Neural cell (in vitro differentiated cells): ENCODE results near the gene GRM5. TPM values are rescaled to one million over a fixed set of nuclear protein-coding genes. Genes with fewer than 3 reads are reported as not detected.

Source experiments
- H2AFZ ChIP-seq: fragments of 200-600, 300-800 bp; sonication (generic), shearing (Covaris generic); 2 replicates; pipeline ENCODE4 v1.6.0; 2014; ENCODE audit warnings: low read depth, mild to moderate bottlenecking, antibody characterized with exemption, low read length, moderate library complexity
- H3F3A ChIP-seq: fragments of 200-600 bp; shearing (Covaris generic); 2 replicates; pipeline ENCODE4 v1.6.1; 2016; ENCODE audit warnings: mild to moderate bottlenecking, moderate library complexity, mixed read lengths, antibody characterized with exemption, low read length; ENCODE audit not compliant: insufficient read depth, poor library complexity, severe bottlenecking
- H3K27ac ChIP-seq: fragments of 200-600, 300-800 bp; sonication (generic), shearing (Covaris generic); 2 replicates; pipeline ENCODE4 v1.5.1; 2014; ENCODE audit warnings: mild to moderate bottlenecking, low read length, moderate library complexity
- H3K27me3 ChIP-seq: fragments of 300-800, 200-600 bp; sonication (generic), shearing (Covaris generic); 2 replicates; pipeline ENCODE4 v1.6.0; 2014; ENCODE audit warnings: mild to moderate bottlenecking, low read depth, low read length, moderate library complexity; ENCODE audit not compliant: insufficient read depth
- H3K36me3 ChIP-seq: fragments of 300-800, 200-600 bp; sonication (generic), shearing (Covaris generic); 2 replicates; pipeline ENCODE4 v1.5.1; 2014; ENCODE audit warnings: mild to moderate bottlenecking, antibody characterized with exemption, low read length, moderate library complexity; ENCODE audit not compliant: insufficient read depth
- H3K4me2 ChIP-seq: fragments of 300-800, 200-600 bp; sonication (generic), shearing (Covaris generic); 2 replicates; pipeline ENCODE4 v1.6.0; 2014; ENCODE audit warnings: mild to moderate bottlenecking, low read length
- H3K4me3 ChIP-seq: fragments of 300-800, 200-600 bp; sonication (generic), shearing (Covaris generic); 2 replicates; pipeline ENCODE4 v1.5.1; 2014; ENCODE audit warnings: mild to moderate bottlenecking, low read length, moderate library complexity
- H3K79me2 ChIP-seq: fragments of 200-600 bp; shearing (Covaris generic); replicated peaks from 2 replicates; pipeline ENCODE4 v1.6.0; 2014; ENCODE audit warnings: mild to moderate bottlenecking, low read length, moderate library complexity; ENCODE audit not compliant: insufficient read depth
- H3K9ac ChIP-seq: fragments of 300-800, 200-600 bp; sonication (generic), shearing (Covaris generic); 2 replicates; pipeline ENCODE4 v1.6.1; 2016; ENCODE audit warnings: mild to moderate bottlenecking, low read length, mixed read lengths
- H3K9me2 ChIP-seq: fragments of 200-600 bp; shearing (Covaris generic); 2 replicates; pipeline ENCODE4 v1.6.1; 2016; ENCODE audit warnings: mild to moderate bottlenecking, low read length, mixed read lengths; ENCODE audit not compliant: insufficient read depth
- H3K9me3 ChIP-seq: fragments of 200-600, 300-800 bp; sonication (generic), shearing (Covaris generic); 2 replicates; pipeline ENCODE4 v1.6.1; 2016; ENCODE audit warnings: mild to moderate bottlenecking, mixed run types, low read length, moderate library complexity, mixed read lengths
- H4K20me1 ChIP-seq: fragments of 200-600 bp; shearing (Covaris generic); 2 replicates; pipeline ENCODE4 v1.6.1; 2016; ENCODE audit warnings: mild to moderate bottlenecking, mixed run types; ENCODE audit not compliant: insufficient read depth
- EP300 ChIP-seq: fragments of 450-650 bp; conservative IDR thresholded peaks from 2 replicates; pipeline ENCODE4 v1.6.1; 2014; ENCODE audit warnings: antibody characterized with exemption, mild to moderate bottlenecking, moderate library complexity; ENCODE audit not compliant: poor library complexity, severe bottlenecking
- EZH2 ChIP-seq: fragments of 200-600, 300-800 bp; shearing (Covaris generic), sonication (generic); IDR thresholded peaks from 2 replicates; pipeline ENCODE4 v1.6.1; 2014; ENCODE audit warnings: antibody characterized with exemption, low read length, borderline replicate concordance, mild to moderate bottlenecking; ENCODE audit not compliant: insufficient read depth, poor library complexity, severe bottlenecking
- MXI1 ChIP-seq: fragments of 450-650 bp; conservative IDR thresholded peaks from 2 replicates; pipeline ENCODE4 v1.6.1; 2014; ENCODE audit warnings: antibody characterized with exemption, mild to moderate bottlenecking; ENCODE audit not compliant: poor library complexity, severe bottlenecking
- POLR2AphosphoS5 ChIP-seq: IDR thresholded peaks from 2 replicates; pipeline ENCODE4 v1.6.1; 2012
- RAD21 ChIP-seq: fragments of 450-650 bp; conservative IDR thresholded peaks from 2 replicates; pipeline ENCODE4 v1.6.1; 2014; ENCODE audit warnings: antibody characterized with exemption, mild to moderate bottlenecking, moderate library complexity
- SMC3 ChIP-seq: fragments of 450-650 bp; conservative IDR thresholded peaks from 2 replicates; pipeline ENCODE4 v1.6.1; 2014; ENCODE audit warnings: antibody characterized with exemption, mild to moderate bottlenecking, moderate library complexity; ENCODE audit not compliant: poor library complexity
- TAF1 ChIP-seq: IDR thresholded peaks from 2 replicates; pipeline ENCODE4 v1.6.1; 2012; ENCODE audit warnings: low read depth
- polyA plus RNA-seq: library from polyadenylated mRNA; depleted of rRNA; stranded (reverse); fragments of >200 nt; gene quantifications from 2 replicates; pipeline ENCODE4 v1.2.3, GENCODE V29; 2014
- TF ChIP-seq, protein P1 (sequence below): IDR thresholded peaks from 2 replicates; pipeline ENCODE4 v1.6.1; 2012; ENCODE audit warnings: borderline replicate concordance
- TF ChIP-seq, protein P2 (sequence below): fragments of 450-650 bp; IDR thresholded peaks from 2 replicates; pipeline ENCODE4 v1.5.1; 2014; ENCODE audit warnings: antibody characterized with exemption, mild to moderate bottlenecking, moderate library complexity; ENCODE audit not compliant: poor library complexity, severe bottlenecking

Gene GRM5
- polyA plus RNA-seq, 1 donor from 2014 or later, result 11.8 TPM

- Histone ChIP-seq H2AFZ (no peak overlapping the region), H3K27me3 (no peaks in the 10 kb centered on the region), H3K79me2 (no peaks in the 10 kb centered on the region), H3K9me3 (no peaks in the 10 kb centered on the region), H3K4me2 (no peak overlapping the region), H3F3A (no peaks in the 10 kb centered on the region), H3K36me3 (no peaks in the 10 kb centered on the region), H3K9me2 (no peaks in the 10 kb centered on the region), H4K20me1 (no peaks in the 10 kb centered on the region), H3K4me3 (no peak overlapping the region), H3K9ac (no peak overlapping the region), H3K27ac (no peak overlapping the region)
- TF ChIP-seq RAD21 (no peak), POLR2AphosphoS5 (no peak), MXI1 (no peak), EP300 (no peak), TAF1 (no peak)
- TF ChIP-seq, protein P1, sequence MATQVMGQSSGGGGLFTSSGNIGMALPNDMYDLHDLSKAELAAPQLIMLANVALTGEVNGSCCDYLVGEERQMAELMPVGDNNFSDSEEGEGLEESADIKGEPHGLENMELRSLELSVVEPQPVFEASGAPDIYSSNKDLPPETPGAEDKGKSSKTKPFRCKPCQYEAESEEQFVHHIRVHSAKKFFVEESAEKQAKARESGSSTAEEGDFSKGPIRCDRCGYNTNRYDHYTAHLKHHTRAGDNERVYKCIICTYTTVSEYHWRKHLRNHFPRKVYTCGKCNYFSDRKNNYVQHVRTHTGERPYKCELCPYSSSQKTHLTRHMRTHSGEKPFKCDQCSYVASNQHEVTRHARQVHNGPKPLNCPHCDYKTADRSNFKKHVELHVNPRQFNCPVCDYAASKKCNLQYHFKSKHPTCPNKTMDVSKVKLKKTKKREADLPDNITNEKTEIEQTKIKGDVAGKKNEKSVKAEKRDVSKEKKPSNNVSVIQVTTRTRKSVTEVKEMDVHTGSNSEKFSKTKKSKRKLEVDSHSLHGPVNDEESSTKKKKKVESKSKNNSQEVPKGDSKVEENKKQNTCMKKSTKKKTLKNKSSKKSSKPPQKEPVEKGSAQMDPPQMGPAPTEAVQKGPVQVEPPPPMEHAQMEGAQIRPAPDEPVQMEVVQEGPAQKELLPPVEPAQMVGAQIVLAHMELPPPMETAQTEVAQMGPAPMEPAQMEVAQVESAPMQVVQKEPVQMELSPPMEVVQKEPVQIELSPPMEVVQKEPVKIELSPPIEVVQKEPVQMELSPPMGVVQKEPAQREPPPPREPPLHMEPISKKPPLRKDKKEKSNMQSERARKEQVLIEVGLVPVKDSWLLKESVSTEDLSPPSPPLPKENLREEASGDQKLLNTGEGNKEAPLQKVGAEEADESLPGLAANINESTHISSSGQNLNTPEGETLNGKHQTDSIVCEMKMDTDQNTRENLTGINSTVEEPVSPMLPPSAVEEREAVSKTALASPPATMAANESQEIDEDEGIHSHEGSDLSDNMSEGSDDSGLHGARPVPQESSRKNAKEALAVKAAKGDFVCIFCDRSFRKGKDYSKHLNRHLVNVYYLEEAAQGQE, result no peak
- TF ChIP-seq, protein P2, sequence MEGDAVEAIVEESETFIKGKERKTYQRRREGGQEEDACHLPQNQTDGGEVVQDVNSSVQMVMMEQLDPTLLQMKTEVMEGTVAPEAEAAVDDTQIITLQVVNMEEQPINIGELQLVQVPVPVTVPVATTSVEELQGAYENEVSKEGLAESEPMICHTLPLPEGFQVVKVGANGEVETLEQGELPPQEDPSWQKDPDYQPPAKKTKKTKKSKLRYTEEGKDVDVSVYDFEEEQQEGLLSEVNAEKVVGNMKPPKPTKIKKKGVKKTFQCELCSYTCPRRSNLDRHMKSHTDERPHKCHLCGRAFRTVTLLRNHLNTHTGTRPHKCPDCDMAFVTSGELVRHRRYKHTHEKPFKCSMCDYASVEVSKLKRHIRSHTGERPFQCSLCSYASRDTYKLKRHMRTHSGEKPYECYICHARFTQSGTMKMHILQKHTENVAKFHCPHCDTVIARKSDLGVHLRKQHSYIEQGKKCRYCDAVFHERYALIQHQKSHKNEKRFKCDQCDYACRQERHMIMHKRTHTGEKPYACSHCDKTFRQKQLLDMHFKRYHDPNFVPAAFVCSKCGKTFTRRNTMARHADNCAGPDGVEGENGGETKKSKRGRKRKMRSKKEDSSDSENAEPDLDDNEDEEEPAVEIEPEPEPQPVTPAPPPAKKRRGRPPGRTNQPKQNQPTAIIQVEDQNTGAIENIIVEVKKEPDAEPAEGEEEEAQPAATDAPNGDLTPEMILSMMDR, result no peak
Measured at GRCh38 chr11:88597387-88597786, 468.4 kb downstream of the GRM5 start.

GRCh38 chr11:88596786-88597185 is 469.0 kb downstream of the GRM5 start:
- H3K79me2 ChIP-seq, result no peaks in the 10 kb centered on the region
- H3K27me3 ChIP-seq, result no peaks in the 10 kb centered on the region
- TF ChIP-seq MXI1 (no peak), SMC3 (no peak), RAD21 (no peak), EZH2 (no peak), POLR2AphosphoS5 (no peak), TAF1 (no peak), EP300 (no peak)
- TF ChIP-seq, protein P1, result no peak
- TF ChIP-seq, protein P2, result no peak
- H3K4me2 ChIP-seq, result no peak overlapping the region
- no peak overlapping the region for H2AFZ ChIP-seq
- no peak overlapping the region for H3K4me3 ChIP-seq
- no peaks in the 10 kb centered on the region for H3F3A ChIP-seq
- no peaks in the 10 kb centered on the region for H3K9me3 ChIP-seq
- H4K20me1 ChIP-seq, result no peaks in the 10 kb centered on the region
- H3K27ac ChIP-seq, result no peak overlapping the region
- no peak overlapping the region for H3K9ac ChIP-seq
- no peaks in the 10 kb centered on the region for H3K36me3 ChIP-seq
- H3K9me2 ChIP-seq, result no peaks in the 10 kb centered on the region
